Inferior parietal cortex (tissue), 1 donor: Measurements from ENCODE around the gene FBXL17.

Experiments
- DNase-seq: peaks from one replicate; pipeline ENCODE4 v3.0.0-alpha.2; 2016; ENCODE audit errors: extremely low spot score

Gene FBXL17

DNA sequence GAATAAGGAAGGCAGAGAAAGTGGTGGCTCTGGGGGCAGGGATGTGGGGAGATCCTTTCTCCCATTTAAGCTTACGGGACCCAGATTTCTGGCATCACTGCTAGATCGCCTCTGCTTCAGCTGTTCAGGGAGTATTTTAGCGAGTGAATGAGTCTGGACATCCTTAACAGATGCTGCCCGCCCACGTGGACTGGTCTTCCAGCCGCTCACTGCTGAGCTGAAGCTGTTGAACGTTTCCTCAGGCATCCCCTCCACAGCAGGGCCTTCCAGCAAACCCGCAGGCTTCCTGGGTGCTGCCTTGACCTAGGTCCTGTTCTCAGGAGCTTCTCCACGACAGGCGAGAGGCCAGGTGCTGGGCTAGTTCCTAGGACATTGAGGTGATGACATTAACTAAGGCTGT is 566.8 kb downstream of the FBXL17 start:
- DNase-seq: no peak

DNA sequence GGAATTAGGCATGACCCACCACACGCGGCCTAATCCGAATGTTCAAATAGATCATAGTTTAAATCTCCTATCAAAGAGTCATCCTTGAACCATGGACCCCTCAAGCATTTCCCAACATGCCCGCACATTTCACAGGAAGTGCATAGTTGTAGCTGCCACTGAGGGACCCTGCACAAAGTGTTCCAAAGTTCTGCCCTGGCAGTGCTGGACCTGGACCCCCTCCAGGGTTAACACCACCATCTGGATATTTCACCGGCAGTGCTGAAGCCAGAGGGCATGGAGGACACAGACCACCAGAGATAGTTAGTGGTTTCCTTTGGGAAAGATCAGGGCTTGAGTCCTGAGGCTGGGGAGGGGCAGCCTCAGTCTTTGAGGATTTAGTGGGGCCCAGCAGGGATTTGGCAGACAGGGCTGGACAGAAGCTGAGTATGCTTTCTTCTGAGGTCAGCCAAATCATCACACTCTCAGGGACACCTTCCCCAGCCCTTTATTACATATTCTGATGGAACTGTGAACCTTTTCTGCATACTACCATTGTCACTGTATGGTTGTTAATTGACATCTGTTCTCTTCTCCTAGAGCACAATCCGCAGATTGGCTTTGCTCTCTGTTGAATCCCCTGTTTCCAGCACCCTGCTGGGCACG is 567.6 kb downstream of the FBXL17 start:
- DNase-seq: no peak

DNA sequence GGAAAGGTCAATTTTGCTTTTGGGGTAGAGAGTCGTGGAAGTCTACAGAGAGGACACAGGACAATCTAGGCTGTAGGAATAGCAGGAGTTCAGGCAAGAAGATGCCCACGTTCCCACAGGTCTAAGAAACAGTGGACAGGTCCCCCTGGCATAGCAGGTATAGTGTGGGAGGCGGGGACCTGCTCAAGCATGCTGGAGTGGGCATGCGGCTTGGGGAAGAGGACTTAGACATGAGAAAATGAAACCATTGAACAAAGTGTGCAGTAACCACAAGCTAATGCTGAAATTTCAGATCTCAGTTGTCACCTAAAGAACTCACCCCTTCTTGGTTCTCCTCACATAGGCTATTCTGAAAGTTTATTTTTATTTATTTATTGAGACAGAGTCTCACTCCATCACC is 568.3 kb downstream of the FBXL17 start:
- DNase-seq: no peak

GRCh38 chr5:107812570-107813141 is 569.2 kb downstream of the FBXL17 start:
- no peak for DNase-seq

- no peak for DNase-seq
Measured at GRCh38 chr5:107809201-107810034, 572.5 kb downstream of the FBXL17 start.
